ENCODE data around the gene CALCOCO1.

CALCOCO1 gene

GRCh38 chr12:53659571-53659981, 67.7 kb downstream of the CALCOCO1 start:
- DNase-seq = no peak

DNA sequence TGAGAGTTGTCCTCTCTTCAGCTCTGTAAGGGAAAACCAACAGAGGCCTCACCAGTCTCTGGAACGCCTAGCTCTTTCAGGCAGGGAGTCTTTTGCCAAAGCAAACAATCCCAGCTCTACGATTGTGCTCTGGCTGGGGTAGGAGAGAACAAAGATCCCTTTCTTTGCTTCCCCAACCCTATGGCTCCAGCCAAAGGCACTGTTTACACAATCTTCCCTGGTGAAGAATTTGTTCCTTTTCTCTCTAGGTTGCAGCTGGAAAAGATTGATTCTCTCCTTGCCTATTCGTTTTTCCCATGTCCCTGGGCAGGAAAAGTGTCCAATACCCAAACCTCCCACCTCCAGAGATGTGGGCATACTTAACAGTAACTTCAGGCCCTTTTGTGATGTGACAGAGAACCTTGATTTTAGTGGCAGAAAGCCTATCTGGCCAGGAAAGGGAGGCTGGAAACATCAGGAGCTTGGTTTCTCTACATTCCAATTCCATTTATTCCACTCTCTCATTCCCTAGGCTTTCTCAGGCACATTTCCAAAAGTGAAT, 68.2 kb downstream of the CALCOCO1 start:
- no peak for DNase-seq
